ENCODE results near the gene LRIG2. TPM values are rescaled to one million over a fixed set of nuclear protein-coding genes. Genes with fewer than 3 reads are reported as not detected.
"Not testable (repeated sequence)": the region's sequence is repeated elsewhere in the genome, so short reads cannot be mapped to it uniquely, and the experiment has no call there.

Gene LRIG2
- total RNA-seq, 2 donors from 2014 or later, result 9.9 to 12.9 TPM

DNA sequence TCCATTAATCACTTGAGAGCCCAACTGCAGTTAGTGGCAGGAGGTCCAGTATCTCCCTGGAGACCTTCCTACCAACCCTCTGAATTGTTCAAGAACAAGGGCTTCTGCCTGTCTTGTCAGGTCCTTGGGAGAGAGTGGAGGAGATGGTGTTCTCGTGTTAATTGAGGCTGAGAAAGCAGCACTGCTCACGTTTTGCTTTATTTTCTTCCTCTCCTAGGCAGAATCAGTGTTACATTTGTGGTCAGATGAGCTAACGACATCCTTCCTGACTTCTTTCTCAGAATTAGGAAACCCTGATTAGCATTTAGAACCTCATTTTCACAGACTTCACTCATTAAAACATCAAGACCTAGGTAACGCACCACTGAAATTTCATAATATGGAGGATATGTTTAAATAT, 26.4 kb upstream of the LRIG2 start:
- peak overlapping the region; percentile 64 for H3K27ac Mint-ChIP-seq
- no peaks in the 10 kb centered on the region for H3K36me3 Mint-ChIP-seq (ENCODE audit: low read depth)
- peak overlapping the region; percentile 57 for H3K4me3 Mint-ChIP-seq
- peak; percentile 58 for ATAC-seq (replicated peaks)
- H3K27me3 Mint-ChIP-seq, result no peaks in the 10 kb centered on the region
- peaks cover 22% of the 10 kb centered on the region for H3K4me1 Mint-ChIP-seq
- no peaks in the 10 kb centered on the region for H3K9me3 Mint-ChIP-seq

DNA sequence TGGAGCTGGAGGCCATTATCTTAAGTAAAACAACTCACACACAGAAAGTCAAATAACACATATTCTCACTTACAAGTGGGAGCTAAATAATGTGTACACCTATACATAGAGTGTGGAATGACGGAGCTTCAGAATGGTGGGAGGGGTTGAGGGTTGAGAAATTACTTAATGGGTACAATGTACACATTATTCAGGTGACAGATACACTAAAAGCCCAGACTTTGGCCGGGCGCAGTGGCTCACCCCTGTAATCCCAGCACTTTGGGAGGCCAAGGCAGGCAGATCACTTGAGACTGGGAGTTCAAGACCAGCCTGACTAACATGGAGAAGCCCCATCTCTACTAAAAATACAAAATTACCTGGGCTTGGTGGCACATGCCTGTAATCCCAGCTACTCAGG, 24.9 kb upstream of the LRIG2 start:
- no peak for ATAC-seq (replicated peaks)
- Mint-ChIP-seq H3K36me3 (ENCODE audit: low read depth) (no peaks in the 10 kb centered on the region), H3K4me3 (no peak overlapping the region), H3K4me1 (peaks cover 10% of the 10 kb centered on the region), H3K9me3 (no peaks in the 10 kb centered on the region), H3K27ac (no peak overlapping the region), H3K27me3 (no peaks in the 10 kb centered on the region)

DNA sequence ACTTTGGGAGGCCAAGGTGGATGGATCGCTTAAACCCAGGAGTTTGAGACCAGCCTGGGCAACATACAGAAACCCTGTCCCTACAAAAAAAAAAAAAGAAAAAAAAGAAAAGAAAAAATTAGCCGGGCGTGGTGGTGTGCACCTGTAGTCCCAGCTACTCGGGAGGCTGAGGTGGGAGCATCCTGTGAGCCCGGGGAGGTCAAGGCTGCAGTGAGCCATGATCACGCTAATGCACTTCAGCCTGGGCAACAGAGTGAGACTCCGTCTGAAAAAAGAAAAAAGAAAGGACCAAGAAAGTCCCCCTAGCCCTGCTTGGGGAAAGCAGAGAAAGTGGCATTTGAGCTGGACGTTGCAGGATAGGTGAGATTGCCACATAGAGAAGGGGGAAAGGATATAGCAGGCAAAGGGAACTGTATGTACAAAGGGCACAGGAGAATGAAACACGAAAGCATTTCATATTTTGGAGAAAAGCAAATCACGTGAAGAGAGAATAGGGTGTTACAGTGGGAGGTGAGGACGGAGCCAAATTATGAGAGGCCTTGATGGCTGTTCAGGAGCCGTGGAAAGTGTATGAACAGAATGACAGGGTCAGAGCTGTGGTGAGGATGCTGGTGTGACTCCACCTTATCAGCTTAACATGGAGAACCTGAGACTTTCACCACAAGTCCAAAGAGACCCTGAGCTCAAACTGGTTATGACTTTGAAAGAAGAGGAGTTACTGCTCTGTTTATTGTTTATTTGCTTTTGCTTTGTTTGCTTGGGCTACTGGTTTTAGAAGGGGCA, 19.5 kb upstream of the LRIG2 start:
- no peaks in the 10 kb centered on the region for H3K36me3 Mint-ChIP-seq (ENCODE audit: low read depth)
- peak overlapping the region; percentile 57 for H3K27ac Mint-ChIP-seq
- no peaks in the 10 kb centered on the region for H3K9me3 Mint-ChIP-seq
- H3K27me3 Mint-ChIP-seq, result no peaks in the 10 kb centered on the region
- H3K4me1 Mint-ChIP-seq, result no peaks in the 10 kb centered on the region
- H3K4me3 Mint-ChIP-seq, result no peak overlapping the region
- ATAC-seq (replicated peaks), result no peak

DNA sequence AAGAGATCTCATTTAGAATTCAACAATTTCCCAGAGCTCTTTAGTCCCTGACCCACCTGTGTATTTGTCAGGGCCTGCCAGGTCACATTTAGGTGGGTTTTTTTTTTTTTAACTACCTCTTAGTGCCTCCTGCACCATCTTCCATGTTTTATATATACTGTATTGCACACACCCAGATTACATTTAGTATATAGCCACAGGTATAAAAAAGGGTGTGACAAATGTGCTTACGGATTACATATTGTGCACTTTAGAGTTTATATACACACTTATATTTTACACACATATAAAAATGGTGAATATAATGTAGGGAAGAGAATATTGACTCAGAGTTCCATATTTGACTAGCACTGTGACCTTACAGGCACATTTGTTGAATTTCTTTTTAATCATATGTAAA, 17.4 kb upstream of the LRIG2 start:
- Mint-ChIP-seq H3K27ac (no peak overlapping the region), H3K36me3 (ENCODE audit: low read depth) (no peaks in the 10 kb centered on the region), H3K27me3 (no peaks in the 10 kb centered on the region), H3K4me3 (no peak overlapping the region), H3K9me3 (no peaks in the 10 kb centered on the region), H3K4me1 (no peaks in the 10 kb centered on the region)
- no peak for ATAC-seq (replicated peaks)

DNA sequence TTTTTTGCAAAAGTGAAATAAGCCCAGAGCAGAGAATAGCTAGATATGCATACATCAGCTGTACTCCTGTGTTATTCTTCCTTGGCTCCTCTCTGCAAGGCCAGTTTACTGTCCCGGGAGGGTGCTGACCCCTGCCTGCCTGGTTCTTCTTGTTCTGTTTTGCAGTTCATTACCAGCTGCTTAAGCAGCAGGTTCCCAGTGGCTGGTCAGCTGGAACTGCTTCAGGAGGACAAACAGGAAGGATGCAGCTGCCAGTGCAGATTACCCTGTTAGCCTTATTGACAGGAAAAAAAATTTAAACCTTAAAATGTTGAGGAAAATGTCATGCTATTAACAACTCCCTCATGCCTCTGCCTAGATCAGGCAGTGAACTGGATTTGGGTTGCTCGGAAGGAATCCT, 16.0 kb upstream of the LRIG2 start:
- Mint-ChIP-seq H3K36me3 (ENCODE audit: low read depth) (no peaks in the 10 kb centered on the region), H3K9me3 (no peaks in the 10 kb centered on the region), H3K4me3 (no peak overlapping the region), H3K4me1 (no peaks in the 10 kb centered on the region), H3K27ac (no peak overlapping the region), H3K27me3 (no peaks in the 10 kb centered on the region)
- no peak for ATAC-seq (replicated peaks)

DNA sequence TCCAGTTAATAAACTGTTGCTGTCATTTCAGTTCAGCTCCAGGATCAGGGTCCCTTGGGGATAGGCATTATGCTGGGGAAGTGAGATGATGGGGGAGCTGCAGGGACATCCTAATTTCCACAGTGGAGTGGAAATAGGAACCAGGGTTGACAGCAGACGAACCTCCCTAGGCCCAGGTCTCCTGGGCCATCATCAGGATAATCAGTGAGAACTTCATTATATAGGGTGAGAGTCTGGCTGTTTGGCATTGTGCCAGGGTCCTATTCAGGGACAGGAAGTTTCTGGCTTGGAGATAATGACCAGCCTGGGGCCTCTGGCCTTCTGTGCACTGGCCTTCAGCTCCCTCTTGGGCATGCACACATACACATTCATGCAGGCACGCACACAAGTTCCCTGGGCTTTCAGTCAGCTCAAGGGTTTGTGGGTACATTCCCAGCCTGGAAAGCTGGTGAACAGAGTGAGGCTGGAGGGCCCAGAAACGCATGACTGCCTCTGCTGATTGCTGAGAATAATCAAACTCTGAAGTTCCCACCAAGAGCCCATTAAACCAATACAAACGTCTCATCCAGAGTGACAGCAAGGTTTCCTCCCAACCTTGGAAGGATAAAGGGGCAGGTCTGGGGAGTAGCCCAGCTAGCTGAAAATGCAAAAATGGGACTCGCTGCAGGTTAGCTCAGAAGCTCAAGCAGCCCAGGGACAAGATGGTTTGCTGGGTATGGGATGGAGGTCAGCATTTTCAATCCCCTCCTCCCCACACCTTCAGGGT, 13.9 kb upstream of the LRIG2 start:
- Mint-ChIP-seq H3K27ac (no peak overlapping the region), H3K9me3 (no peaks in the 10 kb centered on the region), H3K4me1 (no peaks in the 10 kb centered on the region), H3K27me3 (no peaks in the 10 kb centered on the region), H3K36me3 (ENCODE audit: low read depth) (no peaks in the 10 kb centered on the region), H3K4me3 (no peak overlapping the region)
- ATAC-seq (replicated peaks), result no peak

DNA sequence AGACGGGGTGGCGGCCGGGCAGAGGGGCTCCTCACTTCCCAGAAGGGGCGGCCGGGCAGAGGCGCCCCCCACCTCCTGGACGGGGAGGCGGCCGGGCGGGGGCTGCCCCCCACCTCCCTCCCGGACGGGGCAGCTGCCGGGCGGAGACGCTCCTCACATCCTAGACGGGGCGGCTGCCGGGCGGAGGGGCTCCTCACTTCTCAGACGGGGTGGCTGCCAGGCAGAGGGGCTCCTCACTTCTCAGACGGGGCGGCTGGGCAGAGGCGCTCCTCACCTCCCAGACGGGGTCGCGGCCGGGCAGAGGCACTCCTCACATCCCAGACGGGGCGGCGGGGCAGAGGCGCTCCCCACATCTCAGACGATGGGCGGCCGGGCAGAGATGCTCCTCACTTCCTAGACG, 9.5 kb upstream of the LRIG2 start:
- H3K27ac Mint-ChIP-seq; H3K36me3 Mint-ChIP-seq (ENCODE audit: low read depth); H3K4me1 Mint-ChIP-seq; H3K4me3 Mint-ChIP-seq; ATAC-seq (replicated peaks); H3K27me3 Mint-ChIP-seq; H3K9me3 Mint-ChIP-seq: not testable (repeated sequence)

DNA sequence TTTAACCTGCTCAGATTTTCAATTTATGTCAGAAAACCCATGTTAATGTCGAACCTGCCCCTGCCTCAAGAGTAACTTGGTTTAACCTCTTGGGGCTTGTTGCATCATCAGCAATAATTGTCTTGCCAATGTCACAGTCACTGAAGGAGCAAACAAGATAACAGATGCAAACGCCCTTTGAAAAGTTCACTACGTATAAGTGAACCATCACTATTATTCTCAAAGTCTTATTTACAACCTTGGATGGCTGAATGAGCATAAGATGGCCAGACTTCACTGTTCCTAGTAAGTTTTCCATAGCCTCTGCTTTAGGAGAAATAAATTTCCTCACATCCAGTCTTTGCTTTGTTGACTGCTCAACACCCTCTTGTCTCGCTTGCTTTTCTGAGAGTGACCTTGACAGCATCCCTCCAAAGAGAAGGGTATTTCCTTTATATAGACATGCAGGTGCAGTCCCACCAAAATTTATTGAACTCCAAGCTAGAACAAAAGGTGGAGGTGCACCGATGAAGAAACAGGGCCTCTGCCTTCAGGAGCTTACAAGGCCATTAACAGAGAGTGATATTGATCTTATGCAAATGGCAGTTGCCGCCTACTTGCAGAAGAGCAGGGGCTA, 749 bp upstream of the LRIG2 start:
- Mint-ChIP-seq H3K9me3 (no peaks in the 10 kb centered on the region), H3K4me1 (peaks cover 10% of the 10 kb centered on the region), H3K36me3 (ENCODE audit: low read depth) (peaks cover 16% of the 10 kb centered on the region), H3K4me3 (peak overlapping the region; percentile 100), H3K27me3 (no peaks in the 10 kb centered on the region), H3K27ac (peak overlapping the region; percentile 99)
- no peak for ATAC-seq (replicated peaks)

DNA sequence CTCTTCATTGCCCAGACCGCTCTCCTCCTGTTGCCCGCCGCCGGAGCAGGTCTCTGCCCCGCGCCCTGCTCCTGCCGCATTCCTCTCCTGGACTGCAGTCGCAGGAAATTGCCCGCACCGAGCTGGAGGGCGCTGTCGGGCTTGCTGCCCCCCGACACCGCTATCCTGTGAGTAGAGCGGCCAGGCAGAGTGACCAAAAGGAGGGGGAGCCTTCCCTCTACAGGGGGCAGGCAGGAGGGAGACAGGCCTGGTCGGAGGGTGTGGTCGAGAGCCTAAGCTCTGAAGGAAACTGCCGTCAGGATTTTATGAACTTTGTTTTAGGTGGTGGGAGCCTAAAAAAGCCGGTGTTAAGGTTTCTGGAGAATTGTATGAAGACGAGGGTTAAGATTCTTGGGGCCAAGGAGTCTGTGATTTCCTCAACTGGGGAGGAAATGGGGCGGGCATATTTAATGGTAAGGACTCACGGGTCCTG, 517 bp downstream of the LRIG2 start:
- Mint-ChIP-seq H3K4me1 (peaks cover 10% of the 10 kb centered on the region), H3K27ac (peak overlapping the region; percentile 99), H3K36me3 (ENCODE audit: low read depth) (peaks cover 29% of the 10 kb centered on the region), H3K9me3 (no peaks in the 10 kb centered on the region), H3K27me3 (no peaks in the 10 kb centered on the region), H3K4me3 (peak overlapping the region; percentile 100)
- ATAC-seq (replicated peaks), result peak; percentile 1

DNA sequence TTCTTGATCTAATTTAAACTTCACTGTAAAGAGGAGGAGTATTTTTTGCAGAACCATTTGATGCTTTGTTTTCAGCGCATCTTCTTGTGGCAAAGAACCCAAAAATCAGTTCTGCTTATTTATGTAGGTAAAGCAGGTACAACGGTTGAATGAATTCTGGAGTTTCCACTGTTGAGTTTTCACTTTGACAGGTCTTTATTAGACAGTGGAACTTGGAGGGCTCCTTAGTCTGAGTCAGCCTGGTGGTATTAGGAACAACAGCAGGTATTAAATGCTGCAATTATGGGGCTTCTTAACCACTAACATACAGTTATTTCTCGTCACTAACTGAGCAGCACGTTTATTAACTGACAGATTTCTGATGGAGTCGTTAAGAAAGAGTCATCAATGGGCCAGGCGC, 1.2 kb downstream of the LRIG2 start:
- no peaks in the 10 kb centered on the region for H3K27me3 Mint-ChIP-seq
- H3K36me3 Mint-ChIP-seq (ENCODE audit: low read depth), result peaks cover 36% of the 10 kb centered on the region
- peak overlapping the region; percentile 99 for H3K27ac Mint-ChIP-seq
- ATAC-seq (replicated peaks), result no peak
- H3K9me3 Mint-ChIP-seq, result no peaks in the 10 kb centered on the region
- H3K4me1 Mint-ChIP-seq, result peaks cover 10% of the 10 kb centered on the region
- H3K4me3 Mint-ChIP-seq, result peak overlapping the region; percentile 100

DNA sequence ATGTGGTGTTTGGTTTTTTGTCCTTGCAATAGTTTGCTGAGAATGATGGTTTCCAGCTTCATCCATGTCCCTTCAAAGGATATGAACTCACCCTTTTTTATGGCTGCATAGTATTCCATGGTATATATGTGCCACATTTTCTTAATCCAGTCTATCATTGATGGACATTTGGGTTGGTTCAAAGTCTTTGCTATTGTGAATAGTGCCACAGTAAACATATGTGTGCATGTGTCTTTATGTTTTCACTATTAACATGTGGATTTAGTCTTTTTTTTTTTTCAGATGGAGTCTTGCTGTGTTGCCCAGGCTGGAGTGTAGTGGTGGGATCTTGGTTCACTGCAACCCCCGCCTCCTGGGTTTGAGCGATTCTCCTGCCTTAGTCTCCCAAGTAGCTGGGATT, 5.0 kb downstream of the LRIG2 start:
- H3K9me3 Mint-ChIP-seq; H3K4me3 Mint-ChIP-seq; H3K27me3 Mint-ChIP-seq; ATAC-seq (replicated peaks); H3K27ac Mint-ChIP-seq: not testable (repeated sequence)
- Mint-ChIP-seq H3K4me1 (peaks cover 10% of the 10 kb centered on the region), H3K36me3 (ENCODE audit: low read depth) (peaks cover 53% of the 10 kb centered on the region)

DNA sequence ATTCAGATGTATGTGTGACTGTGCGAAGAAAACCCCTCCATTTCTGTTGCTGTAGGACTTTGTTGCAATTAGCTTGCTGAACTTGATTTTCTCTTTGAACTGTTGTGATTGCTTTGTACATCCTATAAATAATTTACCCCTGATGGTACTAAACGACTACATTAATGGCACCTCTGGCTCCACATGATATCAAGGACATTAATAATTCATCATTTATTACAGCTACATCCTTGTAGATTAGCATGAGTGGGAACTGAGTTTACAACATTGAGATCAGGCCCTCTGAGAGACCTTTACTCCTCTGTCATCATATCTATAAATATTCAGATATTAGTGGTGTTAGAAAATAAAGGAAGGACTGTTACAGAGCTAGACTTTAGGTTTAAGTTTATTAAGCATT, 13.5 kb downstream of the LRIG2 start:
- Mint-ChIP-seq H3K4me3 (no peak overlapping the region), H3K27ac (peak overlapping the region; percentile 43), H3K4me1 (peaks cover 5% of the 10 kb centered on the region), H3K36me3 (ENCODE audit: low read depth) (peaks cover 29% of the 10 kb centered on the region), H3K9me3 (no peaks in the 10 kb centered on the region), H3K27me3 (no peaks in the 10 kb centered on the region)
- ATAC-seq (replicated peaks), result no peak

DNA sequence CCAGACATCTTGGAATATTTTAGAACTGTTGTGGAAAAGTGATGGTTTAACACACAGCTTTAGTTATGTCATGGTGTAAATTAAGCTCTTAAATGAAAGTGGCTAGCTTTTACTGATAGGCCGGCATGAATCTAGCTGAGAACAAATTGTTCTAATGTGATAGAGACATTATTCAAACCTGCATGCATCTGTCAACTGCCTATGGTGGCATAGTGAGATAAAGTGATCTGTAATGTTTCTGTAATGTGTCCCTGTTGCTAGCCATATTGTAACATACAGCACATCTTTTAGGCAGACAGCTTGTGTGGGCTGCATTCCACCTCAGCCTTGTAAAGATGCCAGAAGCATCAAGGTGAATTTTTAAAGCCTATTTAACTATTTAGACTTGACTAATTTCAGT, 16.0 kb downstream of the LRIG2 start:
- Mint-ChIP-seq H3K4me1 (peaks cover 5% of the 10 kb centered on the region), H3K27me3 (no peaks in the 10 kb centered on the region), H3K4me3 (no peak overlapping the region), H3K36me3 (ENCODE audit: low read depth) (peaks cover 43% of the 10 kb centered on the region), H3K9me3 (no peaks in the 10 kb centered on the region), H3K27ac (no peak overlapping the region)
- no peak for ATAC-seq (replicated peaks)

DNA sequence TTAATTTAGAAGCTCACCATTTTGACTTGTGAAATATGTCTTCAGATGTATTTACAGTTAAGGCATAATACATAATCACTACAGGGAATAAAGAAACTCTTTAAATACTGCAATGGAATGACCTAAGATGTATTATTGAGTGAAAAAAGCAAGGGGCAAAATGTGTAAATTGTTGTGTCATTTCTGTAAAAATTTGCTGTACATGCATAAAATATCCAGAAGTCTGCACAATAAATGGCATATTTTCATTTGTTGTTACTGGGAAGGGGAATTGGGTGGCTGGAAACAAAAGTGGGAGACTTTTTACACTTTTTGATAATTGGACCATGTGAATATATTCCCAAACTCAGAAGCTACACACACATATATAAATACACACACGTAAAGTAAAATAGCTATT, 17.1 kb downstream of the LRIG2 start:
- H3K4me1 Mint-ChIP-seq, result peaks cover 5% of the 10 kb centered on the region
- H3K9me3 Mint-ChIP-seq, result no peaks in the 10 kb centered on the region
- H3K27ac Mint-ChIP-seq, result no peak overlapping the region
- no peak overlapping the region for H3K4me3 Mint-ChIP-seq
- H3K36me3 Mint-ChIP-seq (ENCODE audit: low read depth), result peaks cover 48% of the 10 kb centered on the region
- ATAC-seq (replicated peaks), result no peak
- no peaks in the 10 kb centered on the region for H3K27me3 Mint-ChIP-seq

All from activated T-helper 17 cell treated with anti-CD3 and anti-CD28 coated beads, Interleukin-2, amount 50 U/mL, for 72 hours (primary cell).